HG02678 (cell line): Measurements from ENCODE around the gene RMI1.
"Not testable (repeated sequence)": the region's sequence is repeated elsewhere in the genome, so short reads cannot be mapped to it uniquely, and the experiment has no call there.

ENCODE experiments used
- ATAC-seq: cut with Tn5 transposase; IDR thresholded peaks from one replicate; pipeline ENCODE4 v1.9.1; 2021; ENCODE audit warnings: mild to moderate bottlenecking, moderate library complexity; ENCODE audit not compliant: unreplicated experiment

RMI1 gene

GRCh38 chr9:84002344-84002743 is 21.7 kb downstream of the RMI1 start:
- ATAC-seq: peak; percentile 88

- ATAC-seq: no peak
Measured at GRCh38 chr9:84003246-84003645, 22.6 kb downstream of the RMI1 start.

GRCh38 chr9:84007662-84008061 is 27.1 kb downstream of the RMI1 start:
- ATAC-seq: no peak

- no peak for ATAC-seq
Measured at GRCh38 chr9:84024041-84024575, 43.5 kb downstream of the RMI1 start.

- no peak for ATAC-seq
Measured at GRCh38 chr9:84027201-84027600, 46.6 kb downstream of the RMI1 start.

- no peak for ATAC-seq
Measured at GRCh38 chr9:84031534-84031933, 50.9 kb downstream of the RMI1 start.

- ATAC-seq: not testable (repeated sequence)
Measured at GRCh38 chr9:84041857-84042256, 61.3 kb downstream of the RMI1 start.

GRCh38 chr9:84045481-84046097 is 65.0 kb downstream of the RMI1 start:
- ATAC-seq: no peak
